H9 (cell line): ENCODE measurements around the gene PRKCB. TPM values are rescaled to one million over a fixed set of nuclear protein-coding genes. Genes with fewer than 3 reads are reported as not detected.

Source experiments
- DNase-seq: peaks from one replicate; pipeline ENCODE4 v3.0.0-alpha.2; 2017
- H2AFZ ChIP-seq: one replicate; pipeline ENCODE4 v1.6.1; 2013; ENCODE audit warnings: mild to moderate bottlenecking, low read length, control low read depth, moderate library complexity
- H2AK5ac ChIP-seq: 2 replicates; pipeline ENCODE4 v1.6.1; 2013; ENCODE audit warnings: low read length, control low read depth, mixed read lengths; ENCODE audit not compliant: insufficient read length
- H2BK120ac ChIP-seq: one replicate; pipeline ENCODE4 v1.6.1; 2013; ENCODE audit warnings: low read depth, mild to moderate bottlenecking, low read length, control low read depth, inconsistent platforms; ENCODE audit not compliant: poor library complexity, severe bottlenecking
- H2BK12ac ChIP-seq: 2 replicates; pipeline ENCODE4 v1.6.1; 2013; ENCODE audit warnings: low read length, control low read depth, mixed read lengths, low read depth; ENCODE audit not compliant: insufficient read length
- H2BK15ac ChIP-seq: 2 replicates; pipeline ENCODE4 v1.6.1; 2013; ENCODE audit warnings: low read depth, low read length, control low read depth
- H2BK20ac ChIP-seq: one replicate; pipeline ENCODE4 v1.6.1; 2013; ENCODE audit warnings: low read depth, mild to moderate bottlenecking, low read length, control low read depth, inconsistent platforms; ENCODE audit not compliant: poor library complexity, severe bottlenecking
- H2BK5ac ChIP-seq: 2 replicates; pipeline ENCODE4 v1.6.1; 2013; ENCODE audit warnings: low read length, control low read depth, mixed read lengths; ENCODE audit not compliant: insufficient read length
- H3K14ac ChIP-seq: 2 replicates; pipeline ENCODE4 v1.6.1; 2013; ENCODE audit warnings: low read length, control low read depth; ENCODE audit not compliant: insufficient read depth
- H3K18ac ChIP-seq: 2 replicates; pipeline ENCODE4 v1.6.1; 2013; ENCODE audit warnings: low read depth, mild to moderate bottlenecking, mixed read lengths, low read length, control low read depth; ENCODE audit not compliant: insufficient read length
- H3K23ac ChIP-seq: 2 replicates; pipeline ENCODE4 v1.6.1; 2013; ENCODE audit warnings: low read length, control low read depth, mixed read lengths, low read depth; ENCODE audit not compliant: insufficient read length
- H3K23me2 ChIP-seq: 2 replicates; pipeline ENCODE4 v1.6.1; 2013; ENCODE audit warnings: low read depth, mild to moderate bottlenecking, mixed read lengths, low read length, control low read depth; ENCODE audit not compliant: insufficient read length, poor library complexity, severe bottlenecking
- H3K27ac ChIP-seq: 2 replicates; pipeline ENCODE4 v1.5.1; 2013; ENCODE audit warnings: low read length, control low read depth, mixed read lengths, low read depth; ENCODE audit not compliant: insufficient read length
- H3K27me3 ChIP-seq: 2 replicates; pipeline ENCODE4 v1.6.1; 2013; ENCODE audit warnings: low read length, control low read depth, inconsistent platforms; ENCODE audit not compliant: insufficient read depth
- H3K4ac ChIP-seq: 2 replicates; pipeline ENCODE4 v1.6.1; 2013; ENCODE audit warnings: low read depth, mild to moderate bottlenecking, control low read depth, inconsistent platforms, low read length, moderate library complexity
- H3K4me1 ChIP-seq: 2 replicates; pipeline ENCODE4 v1.6.1; 2013; ENCODE audit warnings: low read length, control low read depth, inconsistent platforms; ENCODE audit not compliant: insufficient read depth
- H3K4me2 ChIP-seq: 2 replicates; pipeline ENCODE4 v1.6.1; 2013; ENCODE audit warnings: low read length, control low read depth, mixed read lengths; ENCODE audit not compliant: insufficient read length, insufficient read depth
- H3K56ac ChIP-seq: 2 replicates; pipeline ENCODE4 v1.6.1; 2013; ENCODE audit warnings: low read depth, mild to moderate bottlenecking, mixed read lengths, low read length, control low read depth; ENCODE audit not compliant: insufficient read length
- H3K79me1 ChIP-seq: 2 replicates; pipeline ENCODE4 v1.6.1; 2013; ENCODE audit warnings: low read depth, mild to moderate bottlenecking, moderate library complexity, low read length, control low read depth, inconsistent platforms; ENCODE audit not compliant: insufficient read depth, poor library complexity, severe bottlenecking
- H3K79me2 ChIP-seq: 2 replicates; pipeline ENCODE4 v1.6.1; 2013; ENCODE audit warnings: low read length, control low read depth, inconsistent platforms; ENCODE audit not compliant: insufficient read depth
- H3K9ac ChIP-seq: 2 replicates; pipeline ENCODE4 v1.6.1; 2013; ENCODE audit warnings: low read length, control low read depth, mixed read lengths; ENCODE audit not compliant: insufficient read length; ENCODE audit errors: extremely low read depth
- H3K9me3 ChIP-seq: one replicate; pipeline ENCODE4 v1.6.1; 2013; ENCODE audit warnings: low read depth, low read length, inconsistent platforms; ENCODE audit not compliant: control insufficient read depth
- H3T11ph ChIP-seq: one replicate; pipeline ENCODE4 v1.6.1; 2013; ENCODE audit warnings: mild to moderate bottlenecking, low read length, control low read depth, inconsistent platforms
- H4K20me1 ChIP-seq: one replicate; pipeline ENCODE4 v1.6.1; 2013; ENCODE audit not compliant: control insufficient read depth, insufficient read length, insufficient read depth
- H4K5ac ChIP-seq: 2 replicates; pipeline ENCODE4 v1.6.1; 2013; ENCODE audit warnings: low read depth, mild to moderate bottlenecking, mixed read lengths, low read length, control low read depth; ENCODE audit not compliant: insufficient read length
- H4K8ac ChIP-seq: replicated peaks from 2 replicates; pipeline ENCODE4 v1.6.1; 2013; ENCODE audit warnings: low read length, control low read depth, mixed read lengths, low read depth; ENCODE audit not compliant: insufficient read length
- H4K91ac ChIP-seq: 2 replicates; pipeline ENCODE4 v1.6.1; 2013; ENCODE audit warnings: low read depth, mild to moderate bottlenecking, moderate library complexity, mixed read lengths, low read length, control low read depth; ENCODE audit not compliant: insufficient read length
- H3K27ac Mint-ChIP-seq, 3 experiments: 2 replicates in 2 of 3; 3 replicates in 1 of 3; pipeline ENCODE4 v1.8.0; 2020 to 2021; ENCODE audit warnings: mixed read lengths in 3 of 3, mild to moderate bottlenecking in 1 of 3, moderate library complexity in 1 of 3
- H3K27me3 Mint-ChIP-seq: 2 replicates; pipeline ENCODE4 v1.8.0; 2021; ENCODE audit warnings: low read depth, mild to moderate bottlenecking, moderate library complexity, mixed read lengths
- H3K36me3 Mint-ChIP-seq, 3 experiments: 2 replicates in 2 of 3; 3 replicates in 1 of 3; pipeline ENCODE4 v1.8.0; 2020 to 2021; ENCODE audit warnings: low read depth in 3 of 3, mixed read lengths in 3 of 3; ENCODE audit not compliant: insufficient read depth in 1 of 3
- H3K4me1 Mint-ChIP-seq, 2 experiments: 2 replicates each; pipeline ENCODE4 v1.8.0; 2020; ENCODE audit warnings: mixed read lengths in 2 of 2
- H3K4me3 Mint-ChIP-seq, 2 experiments: 2 replicates in 1 of 2; 3 replicates in 1 of 2; pipeline ENCODE4 v1.8.0; 2020 to 2021; ENCODE audit warnings: mild to moderate bottlenecking in 2 of 2, mixed read lengths in 2 of 2, moderate library complexity in 1 of 2
- H3K9me3 Mint-ChIP-seq, 2 experiments: 2 replicates in 1 of 2; 3 replicates in 1 of 2; pipeline ENCODE4 v1.8.0; 2020; ENCODE audit warnings: mild to moderate bottlenecking in 2 of 2, mixed read lengths in 2 of 2, moderate library complexity in 1 of 2
- WGBS: extraction: QIAGEN DNeasy Blood & Tissue Kit; methylation state at CpG from one replicate; pipeline ENCODE4 v1.1.7; 2013; ENCODE audit warnings: missing lambda C conversion rate, low lambda C conversion rate, mixed read lengths; ENCODE audit not compliant: insufficient read length; ENCODE audit errors: extremely low coverage; 5-methylcytosine and 5-hydroxymethylcytosine counted together
- total RNA-seq: library from RNA; stranded (reverse); gene quantifications from 2 replicates; pipeline ENCODE4 v1.2.1, GENCODE V29; 2021
- TF ChIP-seq, protein P1 (sequence below): fragments of 200-600 bp; sonication (generic); conservative IDR thresholded peaks from 3 replicates; pipeline ENCODE4 v1.8.0; 2021; ENCODE audit warnings: antibody characterized with exemption, mild to moderate bottlenecking

The PRKCB gene
- total RNA-seq, 1 experiment from 2014 or later = 7.0 TPM

DNA sequence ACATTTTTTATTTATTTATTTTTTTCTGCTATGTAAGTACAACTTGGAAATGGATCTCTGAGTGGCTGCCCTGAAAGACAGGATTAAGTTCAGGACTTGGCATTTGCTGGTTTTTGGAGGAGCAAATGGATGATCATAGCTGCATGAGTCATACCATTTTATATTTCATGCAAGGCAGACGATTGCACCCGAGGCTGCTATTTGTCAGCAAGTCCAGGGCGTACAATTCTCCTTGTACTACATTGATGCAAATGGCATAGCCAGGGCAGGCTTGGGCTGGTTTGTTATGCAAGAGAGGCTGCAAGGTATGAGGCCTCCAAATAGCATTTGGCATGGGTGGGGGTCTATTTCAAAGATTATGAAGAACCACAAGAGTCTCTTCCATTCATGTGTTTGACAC, 339.2 kb downstream of the PRKCB start:
- TF ChIP-seq, protein P1, sequence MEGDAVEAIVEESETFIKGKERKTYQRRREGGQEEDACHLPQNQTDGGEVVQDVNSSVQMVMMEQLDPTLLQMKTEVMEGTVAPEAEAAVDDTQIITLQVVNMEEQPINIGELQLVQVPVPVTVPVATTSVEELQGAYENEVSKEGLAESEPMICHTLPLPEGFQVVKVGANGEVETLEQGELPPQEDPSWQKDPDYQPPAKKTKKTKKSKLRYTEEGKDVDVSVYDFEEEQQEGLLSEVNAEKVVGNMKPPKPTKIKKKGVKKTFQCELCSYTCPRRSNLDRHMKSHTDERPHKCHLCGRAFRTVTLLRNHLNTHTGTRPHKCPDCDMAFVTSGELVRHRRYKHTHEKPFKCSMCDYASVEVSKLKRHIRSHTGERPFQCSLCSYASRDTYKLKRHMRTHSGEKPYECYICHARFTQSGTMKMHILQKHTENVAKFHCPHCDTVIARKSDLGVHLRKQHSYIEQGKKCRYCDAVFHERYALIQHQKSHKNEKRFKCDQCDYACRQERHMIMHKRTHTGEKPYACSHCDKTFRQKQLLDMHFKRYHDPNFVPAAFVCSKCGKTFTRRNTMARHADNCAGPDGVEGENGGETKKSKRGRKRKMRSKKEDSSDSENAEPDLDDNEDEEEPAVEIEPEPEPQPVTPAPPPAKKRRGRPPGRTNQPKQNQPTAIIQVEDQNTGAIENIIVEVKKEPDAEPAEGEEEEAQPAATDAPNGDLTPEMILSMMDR = no peak
- no peaks in the 10 kb centered on the region for H3K9me3 Mint-ChIP-seq
- H3K79me2 ChIP-seq = no peaks in the 10 kb centered on the region
- no peak overlapping the region for H2BK20ac ChIP-seq
- H2BK15ac ChIP-seq = no peak overlapping the region
- H3K9ac ChIP-seq = no peak overlapping the region
- H3K56ac ChIP-seq = no peak overlapping the region
- no peaks in the 10 kb centered on the region for H3K4me1 ChIP-seq
- WGBS = no CpG with 5 or more reads among the region's 3 CpGs
- H2AK5ac ChIP-seq = no peak overlapping the region
- H3K18ac ChIP-seq = no peak overlapping the region
- no peaks in the 10 kb centered on the region for H4K20me1 ChIP-seq
- no peak overlapping the region for H4K5ac ChIP-seq
- no peaks in the 10 kb centered on the region for H3K79me1 ChIP-seq
- no peaks in the 10 kb centered on the region for H3K23me2 ChIP-seq
- H3K4ac ChIP-seq = no peak overlapping the region
- H3T11ph ChIP-seq = no peak overlapping the region
- H3K14ac ChIP-seq = no peak overlapping the region
- H3K23ac ChIP-seq = no peak overlapping the region
- no peak overlapping the region for H3K4me2 ChIP-seq
- no peak overlapping the region for H3K27ac ChIP-seq
- peaks cover 3% of the 10 kb centered on the region for H3K27me3 Mint-ChIP-seq
- no peaks in the 10 kb centered on the region for H3K9me3 ChIP-seq
- no peak for DNase-seq
- peaks cover 7% of the 10 kb centered on the region in 2 experiments; a peak in 1 of 4 replicates for H3K4me1 Mint-ChIP-seq
- H3K4me3 Mint-ChIP-seq = no peak overlapping the region
- H3K27me3 ChIP-seq = no peaks in the 10 kb centered on the region
- no peaks in the 10 kb centered on the region; a peak in 1 of 7 replicates for H3K36me3 Mint-ChIP-seq
- no peak overlapping the region for H4K8ac ChIP-seq
- no peak overlapping the region for H2AFZ ChIP-seq
- H2BK12ac ChIP-seq = no peak overlapping the region
- no peak overlapping the region for H2BK120ac ChIP-seq
- no peak overlapping the region for H4K91ac ChIP-seq
- no peak overlapping the region for H2BK5ac ChIP-seq
- H3K27ac Mint-ChIP-seq = no peak overlapping the region
